Kidney epithelial cell (primary cell): ENCODE data around the gene LY6G5C. TPM values are rescaled to one million over a fixed set of nuclear protein-coding genes. Genes with fewer than 3 reads are reported as not detected.

ENCODE experiments used
- DNase-seq: peaks from one replicate; pipeline ENCODE4 v3.0.0-alpha.2; 2010; ENCODE audit warnings: low read depth
- H3K27me3 ChIP-seq: 2 replicates; pipeline ENCODE4 v1.6.0; 2011; ENCODE audit warnings: low read length; ENCODE audit not compliant: control insufficient read depth, insufficient read depth
- H3K36me3 ChIP-seq: 2 replicates; pipeline ENCODE4 v1.5.1; 2011; ENCODE audit warnings: low read length; ENCODE audit not compliant: control insufficient read depth, insufficient read depth
- H3K4me3 ChIP-seq: 2 replicates; pipeline ENCODE4 v1.5.1; 2011; ENCODE audit warnings: low read depth, mild to moderate bottlenecking, control low read depth, low read length
- CTCF ChIP-seq: IDR thresholded peaks from 2 replicates; pipeline ENCODE4 v1.5.1; 2011; ENCODE audit warnings: mild to moderate bottlenecking, moderate library complexity, low read length, control low read depth, inconsistent platforms; ENCODE audit not compliant: insufficient read depth, poor library complexity, severe bottlenecking
- total RNA-seq: library from RNA; depleted of rRNA; stranded (reverse); fragments of >200 nt; gene quantifications from 2 replicates; pipeline ENCODE4 v1.2.3, GENCODE V29; 2015

LY6G5C gene
- total RNA-seq, 1 donor from 2014 or later, result not detected

GRCh38 chr6:31702819-31703716, 22.2 kb upstream of the LY6G5C start, which contains the start of gene ABHD16A:
ABHD16A (minus strand) TSS chr6:31703324; CDS start chr6:31703281, 43 bp downstream.
- Histone ChIP-seq H3K36me3 (no peaks in the 10 kb centered on the region), H3K4me3 (peak within 1 kb of the TSS; percentile 81), H3K27me3 (no peaks in the 10 kb centered on the region)
- no peak for TF ChIP-seq CTCF
- peak; percentile 96 for DNase-seq

GRCh38 chr6:31702405-31702818, 21.5 kb upstream of the LY6G5C start:
- H3K36me3 ChIP-seq, result no peaks in the 10 kb centered on the region
- TF ChIP-seq CTCF, result no peak
- no peaks in the 10 kb centered on the region for H3K27me3 ChIP-seq
- no peak for DNase-seq
- peak overlapping the region; percentile 81 for H3K4me3 ChIP-seq

DNA sequence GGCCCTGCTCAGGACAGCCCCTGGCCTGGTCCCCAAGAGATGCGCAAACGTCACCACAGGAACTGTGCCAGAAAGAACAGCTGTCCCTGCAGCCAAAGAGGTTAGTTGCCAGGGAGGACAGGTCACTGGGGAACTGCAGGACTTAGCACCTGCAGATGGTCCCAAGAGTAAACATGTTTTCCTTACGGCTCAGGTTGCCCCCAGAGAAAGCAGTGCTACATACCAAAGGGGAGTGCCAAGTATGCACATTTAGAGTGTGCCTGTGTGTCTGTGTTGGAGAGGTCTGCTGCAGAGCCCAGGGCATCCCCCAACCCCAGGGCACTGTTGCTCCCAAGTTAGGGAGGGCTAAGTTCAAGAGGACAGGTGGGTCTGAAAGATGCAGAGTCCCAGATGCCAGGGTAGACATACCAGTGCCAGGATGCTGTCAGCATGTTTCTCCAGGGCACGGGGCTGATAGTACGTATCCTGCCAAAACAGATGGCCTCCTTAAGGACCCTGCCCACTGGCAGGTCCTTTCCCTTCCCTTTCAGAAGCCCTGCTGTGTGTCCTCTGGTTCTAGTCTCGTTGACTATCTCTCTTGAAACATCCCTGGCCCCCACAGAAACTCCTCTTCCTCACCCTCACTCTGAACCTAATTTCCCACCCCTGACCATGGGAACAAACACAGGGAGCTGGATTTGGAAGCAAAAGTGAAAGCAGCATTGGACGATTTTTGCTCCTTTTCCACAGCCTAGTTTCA, 21.0 kb upstream of the LY6G5C start:
- TF ChIP-seq CTCF, result no peak
- Histone ChIP-seq H3K27me3 (no peaks in the 10 kb centered on the region), H3K4me3 (peak overlapping the region; percentile 81), H3K36me3 (no peaks in the 10 kb centered on the region)
- DNase-seq, result no peak

- TF ChIP-seq CTCF, result no peak
- no peak for DNase-seq
- H3K27me3 ChIP-seq, result no peaks in the 10 kb centered on the region
- no peaks in the 10 kb centered on the region for H3K36me3 ChIP-seq
- no peak overlapping the region for H3K4me3 ChIP-seq
Observed at GRCh38 chr6:31700740-31701401, 20.0 kb upstream of the LY6G5C start.

GRCh38 chr6:31697555-31697954, 16.7 kb upstream of the LY6G5C start:
- no peak for DNase-seq
- Histone ChIP-seq H3K36me3 (no peaks in the 10 kb centered on the region), H3K4me3 (no peak overlapping the region), H3K27me3 (no peaks in the 10 kb centered on the region)
- TF ChIP-seq CTCF, result no peak
